Sciatic nerve (tissue), 2 donors: Measurements from ENCODE around the gene ZSCAN20. TPM values are rescaled to one million over a fixed set of nuclear protein-coding genes. Genes with fewer than 3 reads are reported as not detected.

Experiments
- ATAC-seq: fragments of 200-7000 bp; cut with Tn5 transposase; one replicate; pipeline ENCODE4 v1.9.1; 2020; ENCODE audit warnings: mild to moderate bottlenecking, moderate library complexity
- DNase-seq: peaks from one replicate; pipeline ENCODE4 v3.0.0-alpha.2; 2020; ENCODE audit warnings: low spot score
- intact Hi-C: fragments of 100-400 bp; cut with DNase I; formaldehyde crosslinking; loops from one replicate; pipeline ENCODE4 v1.14.2; 2022
- total RNA-seq: library from RNA; stranded (reverse); fragmentation: NEBNext Ultra II Directional; extraction: Animal tissue kit (Norgen Biotek cat#: 25700); gene quantifications from one replicate; pipeline ENCODE4 v1.2.1, GENCODE V29; 2021
- donor health status: DM: no; HTN: no; CAD: no.
- donor health status: DM: no; HTN: no; CAD: no.

ZSCAN20 gene
- total RNA-seq, 1 donor from 2014 or later, result 8.1 TPM

DNA sequence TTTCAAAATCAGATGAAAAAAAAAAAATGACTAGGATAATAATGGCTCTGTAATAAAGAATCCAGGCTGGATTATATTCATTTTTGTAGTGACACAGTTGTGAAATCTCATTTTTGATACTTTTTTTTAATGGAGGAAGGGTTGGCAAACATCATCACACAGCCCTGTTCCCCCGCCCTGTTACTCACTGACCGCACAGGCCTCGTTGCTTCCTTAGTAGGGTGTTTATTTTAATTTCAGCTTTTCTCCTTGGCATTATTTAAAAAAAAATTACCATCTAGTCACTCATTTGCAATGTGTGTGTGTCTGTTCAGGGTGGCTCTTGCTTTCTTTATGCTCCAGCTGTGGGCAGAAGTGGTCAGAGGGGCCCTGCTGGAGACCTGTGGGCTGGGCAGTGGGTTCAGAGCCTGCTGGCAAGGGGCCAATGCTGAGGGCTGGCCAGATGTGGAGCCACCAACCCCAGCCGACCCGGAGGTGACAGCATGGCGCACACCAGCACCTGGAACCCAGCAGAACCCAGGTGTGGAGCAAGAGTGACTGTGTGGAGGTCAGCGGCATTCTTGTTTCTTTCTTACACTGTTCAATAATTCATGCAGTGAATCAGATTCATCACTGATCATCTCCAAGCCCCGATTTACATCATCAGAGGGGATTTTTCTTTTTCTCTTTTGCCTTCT, 44.6 kb downstream of the ZSCAN20 start:
- DNase-seq, result no peak
- ATAC-seq, result no peak

DNA sequence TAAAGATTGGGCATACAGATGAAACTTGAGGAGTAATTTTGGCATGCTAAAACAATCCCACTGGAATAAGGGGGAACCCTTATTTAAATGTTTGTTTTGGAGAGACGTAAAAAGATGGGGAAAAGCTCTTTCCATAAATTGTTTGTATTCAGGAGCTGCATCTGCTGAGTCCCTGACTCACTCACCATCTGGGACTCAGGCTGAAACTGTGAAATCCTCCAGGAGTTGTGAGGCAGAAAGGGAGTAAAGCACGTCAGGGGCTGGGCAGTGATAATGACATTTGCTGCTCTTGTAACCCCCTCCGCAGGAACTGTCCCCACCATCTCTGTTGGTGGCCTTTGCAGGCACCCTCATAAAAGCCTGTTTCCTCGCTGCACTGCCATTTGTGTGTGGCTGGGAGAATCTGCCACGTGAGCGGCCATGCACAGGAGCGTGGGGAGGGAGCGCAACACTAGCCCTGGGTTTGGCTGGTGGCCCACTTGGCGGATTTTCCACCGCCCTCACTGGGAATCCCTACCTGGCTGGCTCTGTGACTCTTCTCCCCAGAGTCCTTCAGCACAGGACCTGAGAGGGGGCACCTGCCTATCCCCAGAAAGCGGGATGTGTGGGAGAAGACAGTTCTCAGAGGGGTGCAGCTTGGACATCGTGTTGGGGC, 45.3 kb downstream of the ZSCAN20 start:
- intact Hi-C loops, result loop anchor here (2.0 kb wide), 1 partner anchor 31 kb away; no protein-coding TSS in a partner anchor
- ATAC-seq (no peak), DNase-seq (no peak)

More for the DNA sequence above, 44.6 kb downstream of the ZSCAN20 start:
- intact Hi-C loops, result no loop called here

DNA sequence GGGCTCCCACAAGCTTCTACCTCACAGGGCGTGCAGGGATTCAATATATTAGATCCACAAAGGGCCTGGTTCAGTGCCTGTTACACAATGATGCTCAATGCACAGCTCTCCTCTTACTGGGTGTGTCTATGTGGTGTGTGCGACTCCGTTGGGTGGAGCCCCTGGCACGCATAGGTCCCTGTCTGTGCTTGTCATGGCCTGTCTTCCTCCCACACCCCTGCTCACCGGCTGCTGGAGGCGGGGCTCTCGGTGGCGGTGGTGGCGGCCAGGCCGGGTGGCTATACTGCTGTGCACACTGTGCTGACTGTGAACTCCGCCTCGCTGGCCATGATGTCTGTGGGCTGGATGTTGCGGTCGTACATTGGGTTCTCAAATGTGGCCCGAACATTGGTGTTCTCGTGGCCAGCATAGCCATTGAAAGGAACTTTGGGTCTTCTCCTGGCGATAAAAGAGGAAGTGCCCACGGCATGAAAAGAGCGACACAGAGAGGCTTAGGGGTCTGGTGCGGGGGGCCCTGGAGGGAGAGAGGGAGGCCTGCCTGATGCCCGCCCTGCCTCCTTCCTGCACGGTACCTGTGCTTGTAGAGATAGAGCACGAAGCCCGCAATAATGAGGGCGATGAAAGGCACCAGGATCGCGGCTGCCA, 46.9 kb downstream of the ZSCAN20 start:
- ATAC-seq, result no peak
- intact Hi-C loops, result loop anchor here (2.0 kb wide), 1 partner anchor 33 kb away; no protein-coding TSS in a partner anchor

DNA sequence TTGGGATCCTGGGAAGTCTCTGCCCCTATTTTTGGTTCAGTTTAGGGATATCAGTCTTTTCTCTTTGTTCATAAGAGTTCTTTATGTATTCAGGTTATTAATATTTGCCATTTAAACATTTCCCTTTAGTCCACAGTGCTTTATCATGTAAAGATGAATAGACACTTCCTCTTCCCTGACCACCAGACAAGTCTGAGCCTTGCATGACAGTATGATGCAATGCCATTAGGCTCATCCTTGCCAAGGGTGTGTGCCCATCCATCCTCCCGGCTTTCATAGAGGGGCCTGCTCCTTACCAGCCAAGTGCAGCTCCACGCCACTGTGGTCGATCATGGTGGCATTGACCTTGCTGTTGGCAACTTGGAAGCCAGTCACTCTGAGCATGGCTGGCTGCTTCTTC, 52.1 kb downstream of the ZSCAN20 start:
- intact Hi-C loops, result no loop called here
- ATAC-seq (no peak), DNase-seq (no peak)

More for the DNA sequence above, 46.9 kb downstream of the ZSCAN20 start:
- DNase-seq, result no peak

DNA sequence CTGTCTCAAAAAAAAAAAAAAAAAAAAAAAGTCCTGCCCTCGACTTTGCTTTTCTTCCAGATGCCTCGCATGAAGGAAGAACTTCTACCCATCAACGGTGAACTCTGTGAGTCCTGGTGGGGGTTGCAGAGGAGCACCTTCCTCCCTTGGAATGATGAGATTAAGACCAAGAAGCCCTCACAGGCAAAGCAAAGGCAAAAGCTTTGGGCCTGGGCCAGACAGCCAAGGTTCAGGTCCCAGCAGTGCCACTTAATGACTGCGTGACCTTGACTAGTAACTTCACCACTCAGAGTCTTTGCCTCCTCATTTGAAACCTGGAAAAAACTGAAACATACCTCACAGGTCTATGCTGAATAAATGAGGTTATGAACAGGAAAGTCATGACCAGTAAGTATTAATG, 55.5 kb downstream of the ZSCAN20 start:
- intact Hi-C loops, result no loop called here
- ATAC-seq (no peak), DNase-seq (no peak)

DNA sequence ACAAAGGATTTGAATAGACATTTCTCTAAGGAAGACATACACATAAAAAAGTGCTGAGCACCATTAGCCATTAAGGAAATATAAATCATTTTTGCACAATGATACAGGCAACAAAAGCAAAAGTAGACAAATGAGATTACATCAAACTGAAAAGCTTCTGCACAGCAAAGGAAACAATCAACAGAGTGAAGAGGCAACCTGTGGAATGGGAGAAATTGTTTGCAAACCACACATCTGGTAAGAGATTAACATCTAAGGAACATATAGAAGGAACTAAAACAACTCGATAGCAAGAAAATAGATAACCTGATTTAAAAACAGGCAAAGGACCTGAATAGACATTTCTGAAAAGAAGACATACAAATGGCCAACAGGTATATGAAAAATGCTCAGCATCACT, 57.5 kb downstream of the ZSCAN20 start:
- intact Hi-C loops, result no loop called here
- ATAC-seq, result no peak
- no peak for DNase-seq

DNA sequence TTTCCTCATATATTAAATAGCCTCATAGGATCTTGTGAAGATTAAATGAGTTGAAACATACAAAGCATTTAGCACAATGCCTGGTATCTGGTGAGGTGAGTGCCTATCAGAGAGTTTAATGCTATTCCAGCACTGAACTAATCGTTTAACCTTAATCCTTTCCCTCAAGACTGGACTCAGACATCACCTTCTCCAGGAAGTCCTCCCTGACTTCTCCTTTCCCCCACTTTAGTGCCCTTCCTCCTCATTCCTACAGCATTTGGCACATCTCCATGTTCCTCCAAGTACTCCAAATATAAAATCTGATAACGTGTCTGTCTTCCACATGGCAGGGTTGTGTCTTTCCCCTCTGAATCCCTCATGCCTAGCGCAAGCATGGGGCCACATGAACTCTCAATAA, 59.8 kb downstream of the ZSCAN20 start:
- DNase-seq (no peak), ATAC-seq (no peak)
- intact Hi-C loops, result no loop called here

DNA sequence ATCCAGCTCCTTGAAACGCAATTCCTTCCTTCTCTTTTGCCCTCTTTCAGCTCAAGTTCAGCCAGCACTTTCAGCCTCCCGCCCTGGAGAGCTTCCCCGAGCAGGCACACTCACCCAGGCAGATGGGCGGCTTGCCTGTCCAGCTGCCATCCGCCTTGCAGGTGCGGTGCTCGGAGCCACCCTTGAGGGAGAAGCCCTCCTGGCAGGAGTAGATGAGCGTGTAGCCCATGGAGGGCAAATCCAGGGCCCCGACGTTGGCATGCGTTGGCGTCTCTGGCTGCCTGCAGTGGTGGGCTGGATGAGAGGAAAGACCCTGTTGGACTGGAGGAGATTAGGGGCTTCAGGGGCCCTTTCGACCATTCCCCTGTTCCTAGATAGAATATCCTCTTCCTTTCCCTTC, 60.5 kb downstream of the ZSCAN20 start:
- no peak for ATAC-seq
- intact Hi-C loops, result no loop called here
- DNase-seq, result no peak

DNA sequence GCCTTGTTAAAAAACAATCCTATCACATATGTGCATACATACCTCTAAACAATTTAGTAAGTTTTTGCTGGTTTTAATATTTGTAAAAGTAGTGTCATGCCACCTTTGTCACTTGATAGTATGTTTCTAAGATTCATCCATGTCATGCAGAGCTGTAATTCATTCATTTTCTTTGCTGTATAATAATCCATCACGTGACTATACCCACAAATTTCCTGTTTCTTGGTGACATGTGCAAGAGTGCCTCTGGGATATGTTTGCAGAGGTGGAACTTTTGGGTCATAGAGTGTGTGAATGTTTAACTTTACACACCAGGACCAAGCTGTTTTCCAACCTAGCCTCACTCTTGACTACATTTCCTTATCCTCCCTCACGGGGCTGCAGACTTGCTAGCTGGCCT, 62.9 kb downstream of the ZSCAN20 start:
- ATAC-seq, result no peak
- no peak for DNase-seq
- intact Hi-C loops, result no loop called here

DNA sequence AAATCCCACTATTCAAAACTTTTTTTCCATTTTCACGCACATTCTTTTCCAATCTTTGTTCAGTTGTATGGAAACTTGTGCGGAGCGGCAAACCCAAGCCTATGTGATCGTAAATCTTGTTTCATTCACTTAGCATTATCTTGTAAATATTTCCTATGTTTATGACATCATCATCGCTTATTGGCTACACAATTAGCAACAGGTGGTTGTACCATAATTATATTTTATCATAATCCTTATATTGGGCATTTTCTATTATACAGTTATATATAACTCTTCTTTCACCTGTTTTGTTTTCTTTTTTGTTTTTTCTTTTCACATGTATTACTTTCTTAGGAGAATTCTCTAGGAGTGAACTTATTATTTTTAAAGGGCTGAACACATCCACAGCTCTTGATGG, 65.4 kb downstream of the ZSCAN20 start:
- ATAC-seq (no peak), DNase-seq (no peak)
- intact Hi-C loops, result no loop called here

DNA sequence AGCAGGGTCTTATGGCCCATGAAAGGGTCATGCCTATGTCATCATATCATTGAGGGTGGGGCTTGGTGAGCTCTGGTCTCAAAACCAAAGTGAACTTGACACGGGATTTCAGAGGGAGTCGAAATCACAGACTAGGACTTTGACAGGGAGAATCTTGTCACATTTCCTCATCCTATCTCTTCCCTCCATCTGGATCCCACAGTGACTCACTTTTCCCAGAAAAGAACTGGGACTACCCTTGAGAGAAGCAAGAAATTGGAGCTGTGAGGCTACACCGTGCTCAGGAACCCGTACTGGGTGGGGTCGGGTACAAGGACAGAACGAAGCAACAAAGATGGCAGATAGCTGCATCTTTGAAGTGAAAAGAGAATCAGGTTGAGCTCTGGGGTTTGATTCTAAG, 69.5 kb downstream of the ZSCAN20 start:
- intact Hi-C loops, result no loop called here
- no peak for ATAC-seq
- no peak for DNase-seq

Other genes with a start within 250 kb of the ZSCAN20 start
- 40.0 TPM for gene ZNF362, start 216.2 kb upstream of the ZSCAN20 start, total RNA-seq
- not detected for gene A3GALT2, start 151.5 kb upstream of the ZSCAN20 start, total RNA-seq
- 109 TPM for gene PHC2, start 41.5 kb upstream of the ZSCAN20 start, total RNA-seq